NB4 (cell line): ENCODE results near the gene LYST.

Source experiments
- DNase-seq: peaks from one replicate; pipeline ENCODE4 v3.0.0; 2010; ENCODE audit warnings: low read depth
- H3K4me3 ChIP-seq: one replicate; pipeline ENCODE4 v1.5.1; 2011; ENCODE audit warnings: mild to moderate bottlenecking, low read depth, low read length, moderate library complexity
- CTCF ChIP-seq: IDR thresholded peaks from one replicate; pipeline ENCODE4 v1.5.1; 2012; ENCODE audit warnings: low read depth, low read length
- MAX ChIP-seq: IDR thresholded peaks from 2 replicates; pipeline ENCODE4 v1.6.1; 2011; ENCODE audit warnings: low read depth, low read length
- MYC ChIP-seq: IDR thresholded peaks from 2 replicates; pipeline ENCODE4 v1.6.1; 2011; ENCODE audit warnings: low read depth, low read length
- POLR2A ChIP-seq: IDR thresholded peaks from 2 replicates; pipeline ENCODE4 v1.6.1; 2011; ENCODE audit warnings: mild to moderate bottlenecking; ENCODE audit not compliant: insufficient read length; ENCODE audit errors: extremely low read depth

LYST gene

GRCh38 chr1:235714205-235714897 lies 152.4 kb downstream of the LYST start:
- no peak for DNase-seq
- H3K4me3 ChIP-seq: no peak overlapping the region
- no peak for TF ChIP-seq CTCF
- no peak for TF ChIP-seq POLR2A
- no peak for TF ChIP-seq MYC
- no peak for TF ChIP-seq MAX

GRCh38 chr1:235712812-235713211 lies 153.9 kb downstream of the LYST start:
- no peak overlapping the region for H3K4me3 ChIP-seq
- TF ChIP-seq POLR2A: no peak
- TF ChIP-seq MYC: no peak
- TF ChIP-seq MAX: no peak
- no peak for TF ChIP-seq CTCF
- no peak for DNase-seq

GRCh38 chr1:235710687-235711086 lies 156.0 kb downstream of the LYST start:
- no peak for DNase-seq
- TF ChIP-seq POLR2A: no peak
- no peak for TF ChIP-seq CTCF
- TF ChIP-seq MAX: no peak
- no peak for TF ChIP-seq MYC
- no peak overlapping the region for H3K4me3 ChIP-seq

- TF ChIP-seq POLR2A: no peak
- TF ChIP-seq CTCF: no peak
- no peak for TF ChIP-seq MYC
- no peak for TF ChIP-seq MAX
- no peak for DNase-seq
- no peak overlapping the region for H3K4me3 ChIP-seq
These were observed 157.7 kb downstream of the LYST start for GRCh38 chr1:235709018-235709417.

- no peak overlapping the region for H3K4me3 ChIP-seq
- no peak for DNase-seq
- TF ChIP-seq MYC: no peak
- TF ChIP-seq CTCF: no peak
- TF ChIP-seq POLR2A: no peak
- no peak for TF ChIP-seq MAX
These were observed 158.2 kb downstream of the LYST start for GRCh38 chr1:235708390-235708962.
